Panc1 (cell line): ENCODE results near the gene FHOD1. TPM values are rescaled to one million over a fixed set of nuclear protein-coding genes. Genes with fewer than 3 reads are reported as not detected.

Source experiments
- ATAC-seq: fragments of 200-7000 bp; cut with Tn5 transposase; 2 replicates; pipeline ENCODE4 v1.9.1; 2020; ENCODE audit warnings: mild to moderate bottlenecking, moderate library complexity
- BruUV-seq: library from RNA; stranded (reverse); fragments of 400-500 nt; replicated peaks from 2 replicates; lab custom pipeline; 2021; lab: Mats Ljungman, UMichigan
- CTCF ChIA-PET: fragments of 300-600 bp; sonication (Branson Sonifier 250); formaldehyde crosslinking; loops from one replicate; lab custom pipeline; 2022; ENCODE audit warnings: antibody characterized with exemption; lab: Charles Lee
- POLR2A ChIA-PET: fragments of 300-600 bp; sonication (Branson Sonifier 250); formaldehyde crosslinking; loops from one replicate; lab custom pipeline; 2022; ENCODE audit warnings: antibody characterized with exemption; lab: Charles Lee
- DNase-seq: peaks from one replicate; pipeline ENCODE4 v3.0.0-alpha.2; 2010; ENCODE audit warnings: low read depth, low spot score
- H3K27ac ChIP-seq: 2 replicates; pipeline ENCODE4 v1.5.1; 2011; ENCODE audit warnings: mild to moderate bottlenecking, low read length, inconsistent platforms
- H3K27me3 ChIP-seq: fragments of 200-500 bp; sonication (Bioruptor generic); 2 replicates; pipeline ENCODE4 v1.6.0; 2014; ENCODE audit warnings: low read length, inconsistent platforms; ENCODE audit not compliant: control insufficient read depth, insufficient read depth
- H3K36me3 ChIP-seq: fragments of 200-500 bp; sonication (Bioruptor generic); 2 replicates; pipeline ENCODE4 v1.5.1; 2014; ENCODE audit warnings: inconsistent platforms, mild to moderate bottlenecking, low read length, moderate library complexity; ENCODE audit not compliant: control insufficient read depth, insufficient read depth
- H3K4me1 ChIP-seq: 2 replicates; pipeline ENCODE4 v1.5.1; 2011; ENCODE audit warnings: inconsistent platforms, mild to moderate bottlenecking, low read length, moderate library complexity; ENCODE audit not compliant: control insufficient read depth, insufficient read depth
- H3K4me3 ChIP-seq, 2 experiments: 2 replicates each; pipeline ENCODE4 v1.5.1; 2011 to 2012; ENCODE audit warnings: low read depth in 2 of 2, low read length in 2 of 2, mild to moderate bottlenecking in 2 of 2, inconsistent platforms in 1 of 2, moderate library complexity in 1 of 2
- H3K9me3 ChIP-seq: fragments of 200-500 bp; sonication (Bioruptor generic); 2 replicates; pipeline ENCODE4 v1.5.1; 2014; ENCODE audit warnings: low read depth, mild to moderate bottlenecking, inconsistent platforms, low read length, moderate library complexity; ENCODE audit not compliant: control insufficient read depth, insufficient read depth
- CTCF ChIP-seq: fragments of 450-650 bp; IDR thresholded peaks from 2 replicates; pipeline ENCODE4 v1.5.1; 2017; ENCODE audit warnings: mild to moderate bottlenecking
- POLR2AphosphoS5 ChIP-seq: IDR thresholded peaks from 2 replicates; pipeline ENCODE4 v1.6.1; 2012; ENCODE audit warnings: mild to moderate bottlenecking, low read depth, low read length, moderate library complexity
- REST ChIP-seq, 2 experiments: IDR thresholded peaks; 2 replicates each; pipeline ENCODE4 v1.6.1; 2011 to 2012; ENCODE audit warnings: low read depth in 2 of 2, control low read depth in 1 of 2, low read length in 1 of 2, mild to moderate bottlenecking in 1 of 2, moderate library complexity in 1 of 2; ENCODE audit not compliant: insufficient read depth in 1 of 2
- SIN3A ChIP-seq: IDR thresholded peaks from 2 replicates; pipeline ENCODE4 v1.6.1; 2012; ENCODE audit warnings: low read depth, mild to moderate bottlenecking, low read length, moderate library complexity, borderline replicate concordance; ENCODE audit not compliant: insufficient read depth
- TCF7L2 ChIP-seq: IDR thresholded peaks from 2 replicates; pipeline ENCODE4 v1.6.1; 2011; ENCODE audit warnings: mild to moderate bottlenecking, low read depth, low read length, inconsistent platforms
- in situ Hi-C: cut with HindIII; loops from 2 replicates; pipeline ENCODE4 v1.10.0; 2016; ENCODE audit warnings: low sequenced_read_pairs, low pct_unique_long_range_greater_than_20kb
- intact Hi-C: fragments of 100-400 bp; cut with micrococcal nuclease; formaldehyde crosslinking; loops from one replicate; pipeline ENCODE4 v1.10.0; 2022; ENCODE audit not compliant: unreplicated experiment
- total RNA-seq: library from RNA; stranded (reverse); gene quantifications from one replicate; pipeline ENCODE4 v1.2.1, GENCODE V29; 2021; ENCODE audit not compliant: unreplicated experiment

Gene FHOD1
- total RNA-seq, 1 experiment from 2014 or later = 9.3 TPM

- DNase-seq (peak; percentile 39), ATAC-seq (peak; percentile 71)
- H3K27me3 ChIP-seq = no peaks in the 10 kb centered on the region
- H3K4me1 ChIP-seq = peaks cover 8% of the 10 kb centered on the region
- H3K27ac ChIP-seq = no peak overlapping the region
- ChIA-PET POLR2A (no interaction called here), CTCF (interaction anchor here (0.7 kb wide), 1 partner anchor 14 kb away, joined by 4 read pairs; the partner anchor contains the start of gene NOL3)
- intact Hi-C loops = loop anchor here (10.0 kb wide), 1 partner anchor 230 kb away; no protein-coding TSS in a partner anchor
- in situ Hi-C loops = no loop called here
- peaks cover 4% of the 10 kb centered on the region; the same call in 1 of the 2 replicates for H3K36me3 ChIP-seq
- BruUV-seq = no TSS peak
- no peak for TF ChIP-seq TCF7L2
- peak; percentile 84; the same call in 1 of the 2 replicates for TF ChIP-seq CTCF
- TF ChIP-seq REST (IDR thresholded peaks at IDR 0.05; ENCODE audit: insufficient read depth in 1 of 2, low read depth in 2 of 2, low read length in 1 of 2) = peak; percentile 95 to 99
- peak; percentile 77; the same call in 1 of the 2 replicates for TF ChIP-seq SIN3A
- no peak for TF ChIP-seq POLR2AphosphoS5
- no peak overlapping the region for H3K4me3 ChIP-seq
- H3K9me3 ChIP-seq = no peaks in the 10 kb centered on the region
Observed at GRCh38 chr16:67184995-67185650, 62.2 kb downstream of the FHOD1 start.

- POLR2A ChIA-PET = no interaction called here
- DNase-seq (no peak), ATAC-seq (peak; percentile 32)
- TF ChIP-seq TCF7L2 (no peak), REST (IDR thresholded peaks at IDR 0.05; ENCODE audit: insufficient read depth in 1 of 2, low read depth in 2 of 2, low read length in 1 of 2) (no peak), CTCF (no peak), SIN3A (no peak), POLR2AphosphoS5 (no peak)
- in situ Hi-C loops = no loop called here
- CTCF ChIA-PET = interaction anchor here (0.7 kb wide), 1 partner anchor 14 kb away, joined by 4 read pairs; the partner anchor contains the start of gene NOL3
- Histone ChIP-seq H3K4me1 (peaks cover 8% of the 10 kb centered on the region), H3K27me3 (no peaks in the 10 kb centered on the region), H3K36me3 (peaks cover 4% of the 10 kb centered on the region; the same call in 1 of the 2 replicates), H3K9me3 (no peaks in the 10 kb centered on the region), H3K27ac (no peak overlapping the region), H3K4me3 (peak overlapping the region; percentile 65 to 87)
- intact Hi-C loops = loop anchor here (10.0 kb wide), 1 partner anchor 230 kb away; no protein-coding TSS in a partner anchor
- BruUV-seq = no TSS peak
Observed at GRCh38 chr16:67184453-67184994, 62.8 kb downstream of the FHOD1 start.
